Ovary (tissue), 3 donors: ENCODE measurements around the gene CCDC91.

Experiments
- CTCF ChIP-seq, 3 donors: fragments of 450-650 bp in 2 of 3; fragments of 200-600 bp in 1 of 3; IDR thresholded peaks; one replicate each; pipeline versions ENCODE4 v1.5.1 to v1.8.0; 2016 to 2022; ENCODE audit warnings: antibody characterized with exemption in 3 of 3, mild to moderate bottlenecking in 1 of 3
- EP300 ChIP-seq: sonication (generic); formaldehyde crosslinking; IDR thresholded peaks from one replicate; pipeline ENCODE4 v1.6.1; 2017; ENCODE audit warnings: antibody characterized with exemption
- POLR2A ChIP-seq: fragments of 450-650 bp; IDR thresholded peaks from one replicate; pipeline ENCODE4 v1.6.1; 2017; ENCODE audit warnings: antibody characterized with exemption, mild to moderate bottlenecking, moderate library complexity
- donor health status: DM: no; HTN: no; CAD: no.

DNA sequence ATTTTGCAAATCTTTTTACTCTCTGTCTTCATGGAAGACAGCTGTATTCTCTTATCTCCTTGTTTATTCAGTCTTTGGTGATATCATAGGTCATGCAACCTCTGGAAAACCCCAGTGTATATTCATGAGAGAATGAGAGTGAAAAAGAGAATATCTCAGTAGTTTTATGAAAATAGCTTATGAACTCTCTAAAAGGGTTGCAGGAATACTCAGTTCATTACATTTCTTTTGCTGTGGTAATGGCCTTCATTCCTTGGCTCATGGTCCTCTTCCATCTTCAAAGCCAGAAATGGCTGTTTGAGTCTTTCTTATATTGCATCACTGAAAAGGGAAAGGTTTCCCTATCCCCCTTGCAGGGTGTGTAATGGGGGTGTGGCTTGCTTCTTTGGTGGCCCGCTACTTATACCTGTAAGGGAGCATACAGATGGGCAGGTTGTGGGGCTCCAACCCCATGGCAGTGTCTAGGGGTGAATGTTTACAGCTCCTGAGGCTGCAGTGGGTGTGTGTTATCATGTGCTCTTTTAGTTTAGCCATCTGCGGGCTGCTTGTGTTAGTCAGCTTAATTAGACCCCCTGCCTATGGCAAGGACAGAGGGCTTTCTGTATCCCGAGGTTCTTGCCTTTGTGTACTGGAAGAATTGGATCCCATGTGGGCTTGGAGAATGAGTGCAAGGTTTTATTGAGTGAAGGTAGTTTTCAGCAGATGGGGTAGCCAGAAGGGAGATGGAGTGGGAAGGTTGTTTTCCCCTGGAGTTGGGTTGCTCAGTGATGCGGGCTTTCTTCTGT, 150.2 kb downstream of the CCDC91 start:
- no peak for TF ChIP-seq CTCF (IDR thresholded peaks at IDR 0.05)
- no peak for TF ChIP-seq EP300
- no peak for TF ChIP-seq POLR2A
